ENCODE measurements around the gene IFRD2.
A peak's percentile ranks its signal among the peaks of the same experiment; 100 is the strongest.

IFRD2 gene

GRCh38 chr3:50292159-50293078, at the start of gene IFRD2:
IFRD2 (minus strand) TSS chr3:50292429; CDS start chr3:50292274, 155 bp downstream.
- peak; percentile 95 for DNase-seq

- DNase-seq = no peak
Observed at GRCh38 chr3:50341537-50341936, 49.3 kb upstream of the IFRD2 start.

DNA sequence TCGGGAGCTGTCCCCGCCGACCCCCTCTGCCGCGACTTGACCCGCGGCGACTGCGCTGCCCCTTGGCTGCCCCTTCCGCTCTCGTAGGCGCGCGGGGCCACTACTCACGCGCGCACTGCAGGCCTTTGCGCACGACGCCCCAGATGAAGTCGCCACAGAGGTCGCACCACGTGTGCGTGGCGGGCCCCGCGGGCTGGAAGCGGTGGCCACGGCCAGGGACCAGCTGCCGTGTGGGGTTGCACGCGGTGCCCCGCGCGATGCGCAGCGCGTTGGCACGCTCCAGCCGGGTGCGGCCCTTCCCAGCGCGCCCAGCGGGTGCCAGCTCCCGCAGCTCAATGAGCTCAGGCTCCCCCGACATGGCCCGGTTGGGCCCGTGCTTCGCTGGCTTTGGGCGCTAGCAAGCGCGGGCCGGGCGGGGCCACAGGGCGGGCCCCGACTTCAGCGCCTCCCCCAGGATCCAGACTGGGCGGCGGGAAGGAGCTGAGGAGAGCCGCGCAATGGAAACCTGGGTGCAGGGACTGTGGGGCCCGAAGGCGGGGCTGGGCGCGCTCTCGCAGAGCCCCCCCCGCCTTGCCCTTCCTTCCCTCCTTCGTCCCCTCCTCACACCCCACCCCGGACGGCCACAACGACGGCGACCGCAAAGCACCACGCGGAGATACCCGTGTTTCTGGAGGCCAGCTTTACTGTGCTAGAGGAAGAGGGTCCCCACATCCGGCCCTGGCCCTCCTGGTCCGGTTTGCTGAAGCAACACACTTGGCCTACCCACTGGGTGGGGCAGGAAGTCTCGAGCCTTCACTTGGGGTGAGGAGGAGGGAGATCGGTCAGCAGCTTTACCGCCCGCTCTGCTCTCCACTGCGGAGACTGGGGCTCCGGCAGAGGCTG, 48.5 kb upstream of the IFRD2 start, which contains the start of gene RASSF1:
Gene RASSF1, minus strand, starts transcription at position 389 of the 882 bp plus-strand sequence. Its CDS starts 31 bp downstream, at position 358.
- peak; percentile 57 for DNase-seq

DNA sequence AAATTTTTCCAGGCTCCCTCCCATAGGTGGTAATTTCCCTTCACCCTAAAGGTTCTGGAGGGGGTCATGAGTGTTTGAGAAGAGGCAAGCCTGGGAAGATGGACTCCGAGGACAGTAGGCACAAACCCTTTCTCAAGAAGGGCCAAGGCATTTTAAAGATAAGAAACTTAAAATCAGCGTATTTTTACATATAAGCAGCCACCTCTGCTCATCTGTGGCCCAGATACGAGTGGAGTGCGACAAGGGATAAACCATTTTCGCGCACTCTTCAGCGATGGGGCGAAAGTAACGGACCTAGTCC, 47.9 kb upstream of the IFRD2 start:
- no peak for DNase-seq

GRCh38 chr3:50339485-50340146, 47.4 kb upstream of the IFRD2 start:
- no peak for DNase-seq

DNA sequence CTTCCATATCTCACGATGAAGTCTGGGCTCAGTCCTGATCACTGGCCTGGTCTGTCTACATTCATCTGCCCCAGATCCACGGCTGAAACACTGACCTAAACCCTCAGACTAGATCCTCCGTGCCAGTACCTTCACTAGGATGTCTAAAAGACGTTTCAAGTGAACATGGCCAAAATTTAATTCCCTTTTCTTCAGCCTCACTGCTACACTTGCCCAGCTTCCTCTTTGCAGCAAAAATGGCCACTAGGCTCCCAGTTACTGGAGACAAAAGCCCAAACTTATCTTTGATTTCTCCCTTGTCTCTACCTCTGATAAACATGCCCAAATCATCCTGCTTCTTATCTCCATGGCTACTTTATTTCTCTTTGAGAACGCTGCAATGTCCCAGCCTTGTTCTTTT, 46.7 kb upstream of the IFRD2 start:
- no peak for DNase-seq

GRCh38 chr3:50337175-50337861, 45.1 kb upstream of the IFRD2 start:
- DNase-seq = peak; percentile 89

GRCh38 chr3:50336452-50337174, 44.4 kb upstream of the IFRD2 start:
- peak; percentile 56 for DNase-seq

DNA sequence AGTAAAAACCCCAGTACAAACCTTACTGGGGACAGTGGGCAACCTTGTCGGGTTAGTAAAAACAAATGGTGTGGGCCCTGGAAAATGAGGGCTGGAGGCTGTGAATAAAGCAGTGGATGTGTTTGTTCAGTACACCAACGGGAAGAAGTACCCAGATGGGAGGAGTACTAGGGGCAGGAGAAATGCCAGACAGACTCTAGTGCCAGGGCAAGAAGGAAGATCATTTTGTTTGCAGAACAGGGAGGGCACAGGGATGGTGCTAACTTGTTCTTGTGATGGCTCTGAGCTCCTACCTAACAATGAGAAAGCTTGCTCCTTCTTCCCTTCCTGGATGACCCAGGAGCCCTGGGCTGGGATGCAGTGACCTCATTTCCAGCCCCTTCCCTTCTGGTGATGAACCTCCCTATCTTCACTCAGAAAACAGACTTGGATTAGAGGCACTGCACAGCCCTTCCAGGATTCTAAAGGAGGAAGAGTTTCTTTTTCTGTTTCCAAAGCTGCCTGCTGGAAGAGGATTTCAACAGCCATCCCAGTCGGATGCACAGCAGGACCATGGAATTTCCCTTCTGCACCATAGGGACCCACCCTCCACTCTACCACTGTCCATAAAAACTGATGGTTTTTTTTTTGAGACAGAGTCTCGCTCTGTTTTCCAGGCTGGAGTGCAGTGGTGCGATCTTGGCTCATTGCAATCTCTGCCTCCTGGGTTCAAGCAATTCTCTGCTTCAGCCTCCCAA, 42.3 kb upstream of the IFRD2 start:
- no peak for DNase-seq

DNA sequence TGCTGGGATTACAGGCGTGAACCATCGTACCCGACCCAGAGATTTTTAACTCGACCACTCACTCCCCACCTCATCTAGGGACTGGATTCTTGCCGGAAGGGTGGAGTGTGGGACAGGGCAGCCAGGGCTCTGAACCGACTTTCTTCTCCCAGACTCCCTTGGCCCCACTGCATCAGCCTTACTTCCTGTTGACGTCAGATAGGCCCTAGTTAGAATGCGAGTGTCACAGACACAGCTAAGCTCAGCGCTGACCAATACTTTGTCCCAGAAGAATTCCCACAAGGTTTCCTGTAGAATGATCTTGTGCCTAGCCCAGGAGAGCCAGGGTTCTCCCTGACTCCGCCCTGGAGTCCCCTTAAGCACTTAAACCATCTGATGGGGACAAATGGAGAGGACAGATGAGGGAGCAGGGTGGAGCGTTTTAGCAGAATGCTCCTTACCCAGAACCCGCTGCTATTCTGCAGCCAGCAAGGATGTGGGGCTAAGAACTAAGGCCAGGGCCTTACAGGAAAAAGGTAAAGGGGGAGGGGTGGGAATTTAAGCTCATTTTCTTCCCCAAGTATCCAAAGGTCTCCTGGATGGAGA, 41.6 kb upstream of the IFRD2 start:
- no peak for DNase-seq

- no peak for DNase-seq
Observed at GRCh38 chr3:50331364-50331907, 39.2 kb upstream of the IFRD2 start.

DNA sequence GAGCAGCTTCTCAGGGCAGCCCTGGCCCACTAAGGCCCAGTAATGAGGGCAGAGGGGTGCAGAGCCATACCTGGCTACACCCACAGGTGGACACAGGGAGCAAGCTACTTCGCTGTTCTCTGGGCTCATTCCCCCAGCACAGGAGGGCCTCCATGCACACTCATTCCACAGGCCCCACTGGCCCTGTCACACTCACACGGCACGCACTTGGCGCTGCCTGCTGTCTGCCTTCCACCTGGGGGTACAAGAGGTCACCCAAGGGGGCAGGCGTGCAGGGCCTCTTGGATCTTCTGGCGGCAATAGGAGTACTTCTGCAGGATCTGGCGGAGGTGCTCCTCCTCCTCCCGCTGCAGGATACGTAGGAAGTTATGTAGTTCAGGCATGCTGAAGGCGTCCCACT, 38.1 kb upstream of the IFRD2 start:
- DNase-seq = no peak

DNA sequence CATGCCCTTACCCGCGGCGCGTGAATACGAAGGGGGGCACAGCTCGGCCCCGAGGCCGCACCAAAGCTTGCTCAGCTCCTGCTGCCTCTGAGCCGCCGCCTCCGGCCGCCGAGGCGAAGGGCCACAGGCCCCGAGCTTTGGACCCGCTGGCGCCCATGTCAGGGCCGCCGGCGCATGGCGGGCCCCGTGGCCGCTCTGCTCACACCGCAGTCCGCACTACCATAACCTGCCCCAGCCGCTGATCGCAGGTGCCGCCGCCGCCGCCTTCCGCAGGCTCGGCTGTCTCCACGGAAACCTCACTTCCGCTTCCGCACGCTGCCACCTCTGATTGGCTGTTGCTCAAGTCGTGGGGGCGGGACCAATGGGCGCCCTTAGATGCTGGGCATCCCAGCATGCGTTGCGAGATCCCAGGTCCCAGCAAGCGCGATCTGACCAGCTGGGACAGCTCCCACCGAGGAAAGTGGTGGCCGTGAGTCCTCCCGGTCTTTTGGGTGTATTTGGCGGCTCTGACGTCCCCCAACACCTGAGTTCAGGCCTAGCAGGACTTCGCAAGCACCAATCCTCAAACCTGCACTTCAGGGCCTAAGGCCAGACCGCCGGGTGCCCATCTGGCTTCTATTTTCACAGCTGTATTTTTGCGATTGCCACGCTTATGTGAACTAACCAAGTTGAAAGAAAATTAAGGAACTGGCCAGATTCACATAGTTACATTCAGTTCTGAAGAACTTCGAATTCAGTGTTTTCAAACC, 35.9 kb upstream of the IFRD2 start, which contains the start of gene TUSC2:
Gene TUSC2, minus strand, starts transcription at position 281 of the 749 bp plus-strand sequence. Its CDS starts 124 bp downstream, at position 157.
- DNase-seq = peak; percentile 93

GRCh38 chr3:50327129-50327528, 34.9 kb upstream of the IFRD2 start:
- DNase-seq = no peak

DNA sequence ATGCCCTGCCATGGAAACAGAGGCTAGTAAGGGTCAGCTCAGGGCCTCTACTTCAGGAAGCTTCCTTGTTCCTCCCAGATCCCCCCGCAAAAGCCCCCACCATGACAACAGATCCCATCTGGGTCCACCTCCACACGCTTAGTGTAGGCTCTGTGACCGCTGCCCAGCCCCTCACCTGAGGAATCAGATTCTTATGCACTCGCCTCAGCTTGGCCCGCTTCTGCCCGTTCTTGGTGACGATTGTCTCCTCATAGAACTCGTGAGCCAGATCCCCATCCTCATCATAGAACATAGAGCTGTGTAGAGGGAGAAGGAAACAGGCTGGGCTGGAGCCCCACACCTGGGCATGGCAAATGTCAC, 33.9 kb upstream of the IFRD2 start:
- DNase-seq = no peak

DNA sequence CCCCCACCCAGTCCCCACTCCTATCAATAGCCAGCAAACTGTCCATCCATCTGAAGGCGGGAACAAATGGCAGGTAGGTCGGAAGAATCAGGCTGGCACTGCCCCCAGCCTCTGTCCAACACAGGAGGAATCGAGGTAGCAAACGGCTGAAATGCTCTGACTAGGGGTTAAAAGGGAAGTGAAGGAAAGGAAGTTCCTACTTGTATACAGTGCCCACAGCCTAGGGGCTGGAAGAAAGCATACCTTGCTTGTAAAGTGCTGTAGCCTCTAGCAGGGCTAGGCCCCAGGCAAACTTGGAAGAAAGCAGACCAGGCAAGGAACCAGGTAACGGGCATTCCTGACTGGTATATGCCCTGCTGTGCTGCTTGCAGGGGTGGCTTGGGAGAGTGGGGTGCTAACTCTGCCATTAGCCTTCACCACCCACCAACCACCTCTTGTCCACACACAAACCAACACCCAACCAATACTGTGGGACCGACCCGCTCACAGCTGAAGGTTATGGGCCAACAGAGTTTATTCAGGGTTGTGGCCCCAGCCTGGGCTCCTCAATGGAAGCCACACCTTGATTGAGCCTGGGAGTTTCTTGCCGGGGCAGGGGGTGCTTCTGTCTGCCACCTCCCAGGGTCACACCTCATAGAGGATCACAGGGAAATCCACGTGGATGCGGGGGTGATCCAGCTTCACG, 33.4 kb upstream of the IFRD2 start:
- DNase-seq = no peak

DNA sequence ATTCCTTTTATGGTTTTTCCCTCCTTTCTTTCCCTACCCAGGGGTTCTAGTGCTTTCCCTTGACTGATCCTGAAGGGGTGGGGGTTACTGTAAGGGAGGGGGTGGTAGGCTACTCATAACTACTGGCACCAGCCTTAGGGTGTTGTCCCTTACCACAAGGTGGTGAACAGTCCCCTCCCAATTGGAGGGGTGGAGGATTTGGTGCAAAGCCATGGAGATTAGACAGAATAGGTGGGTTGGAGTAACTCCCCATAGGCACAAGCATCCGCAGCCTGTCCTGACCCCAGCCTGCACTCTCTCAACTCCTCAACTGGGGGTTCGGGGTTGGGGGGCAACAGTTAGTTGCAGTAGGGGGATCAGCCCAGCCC, 32.9 kb upstream of the IFRD2 start:
- no peak for DNase-seq

DNA sequence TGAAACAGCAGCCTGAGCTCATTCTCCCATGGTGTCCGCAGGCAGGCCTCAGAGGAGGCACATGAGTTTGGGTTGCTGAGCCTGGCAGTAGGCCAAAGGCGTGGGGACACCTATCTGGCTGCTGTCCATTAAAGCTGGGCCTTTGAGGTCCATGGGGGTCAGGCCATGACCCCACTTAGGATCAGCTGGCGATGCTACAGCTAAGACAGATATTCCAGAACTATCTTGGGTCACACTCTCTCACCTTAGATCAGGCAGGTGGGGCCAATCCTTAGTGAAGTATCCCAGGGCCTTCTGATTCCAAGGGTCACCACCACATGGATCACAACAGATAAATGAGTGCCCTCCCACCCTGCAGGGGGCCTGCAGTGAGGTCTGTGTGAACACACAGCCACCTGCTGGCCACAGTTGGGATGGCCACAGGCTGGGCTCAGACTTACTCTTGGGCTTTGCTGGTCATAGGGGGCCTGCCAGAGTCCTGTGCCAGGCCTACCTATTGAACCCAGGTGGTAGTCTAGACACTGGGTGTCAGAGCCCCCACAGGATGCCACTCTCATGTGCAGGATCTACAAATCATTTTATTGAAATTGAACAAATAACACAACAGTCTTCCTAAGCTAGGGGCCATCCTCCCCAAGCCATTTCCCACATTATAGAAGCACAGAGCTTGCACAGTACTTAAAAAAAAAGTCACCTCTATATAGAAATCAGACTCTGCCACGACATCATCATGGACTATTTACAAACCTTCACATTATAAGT, 32.3 kb upstream of the IFRD2 start:
- DNase-seq = peak; percentile 65
